Keratinocyte (primary cell): Measurements from ENCODE around the gene COL16A1. TPM values are rescaled to one million over a fixed set of nuclear protein-coding genes. Genes with fewer than 3 reads are reported as not detected.

ENCODE experiments used
- DNase-seq: peaks from one replicate; pipeline ENCODE4 v3.0.0-alpha.2; 2011; ENCODE audit warnings: low read depth, missing footprints, low spot score
- FAIRE-seq: peaks from 2 replicates; lab custom pipeline; 2011; peaks lifted over from hg19 to GRCh38; lab: Jason Lieb, UNC
- H2AFZ ChIP-seq: 2 replicates; pipeline ENCODE4 v1.6.0; 2012; ENCODE audit warnings: low read length, control low read depth, inconsistent platforms; ENCODE audit not compliant: control insufficient read depth
- H3K27ac ChIP-seq: 2 replicates; pipeline ENCODE4 v1.5.1; 2011; ENCODE audit warnings: low read length; ENCODE audit not compliant: control insufficient read depth, insufficient read depth
- H3K27me3 ChIP-seq: 3 replicates; pipeline ENCODE4 v1.6.0; 2011; ENCODE audit warnings: low read length; ENCODE audit not compliant: control insufficient read depth, insufficient read depth; ENCODE audit errors: extremely low read depth
- H3K36me3 ChIP-seq, 2 experiments: 2 replicates in 1 of 2; 3 replicates in 1 of 2; pipeline ENCODE4 v1.5.1; 2011; ENCODE audit warnings: low read length in 2 of 2, mild to moderate bottlenecking in 1 of 2; ENCODE audit not compliant: control insufficient read depth in 2 of 2, insufficient read depth in 2 of 2; ENCODE audit errors: extremely low read depth in 1 of 2
- H3K4me1 ChIP-seq: 3 replicates; pipeline ENCODE4 v1.5.1; 2011; ENCODE audit warnings: low read length; ENCODE audit not compliant: control insufficient read depth, insufficient read depth; ENCODE audit errors: extremely low read depth
- H3K4me2 ChIP-seq: 3 replicates; pipeline ENCODE4 v1.6.0; 2011; ENCODE audit warnings: low read depth, low read length; ENCODE audit not compliant: control insufficient read depth, insufficient read depth; ENCODE audit errors: extremely low read depth
- H3K4me3 ChIP-seq, 3 experiments: fragments of 200-600 bp in 1 of 3; sonication (generic) in 1 of 3; 2 replicates in 2 of 3; 3 replicates in 1 of 3; pipeline ENCODE4 v1.5.1; 2011 to 2016; ENCODE audit warnings: low read length in 3 of 3, mild to moderate bottlenecking in 3 of 3, control low read depth in 2 of 3, inconsistent platforms in 1 of 3, low read depth in 1 of 3, mixed read lengths in 1 of 3, mixed run types in 1 of 3, moderate library complexity in 1 of 3; ENCODE audit not compliant: control insufficient read depth in 2 of 3, insufficient read depth in 2 of 3; ENCODE audit errors: extremely low read depth in 1 of 3
- H3K79me2 ChIP-seq: 2 replicates; pipeline ENCODE4 v1.6.0; 2012; ENCODE audit warnings: low read length; ENCODE audit not compliant: control insufficient read depth, insufficient read depth
- H3K9ac ChIP-seq: 3 replicates; pipeline ENCODE4 v1.6.0; 2011; ENCODE audit warnings: low read length; ENCODE audit not compliant: control insufficient read depth, insufficient read depth; ENCODE audit errors: extremely low read depth
- H3K9me1 ChIP-seq: 3 replicates; pipeline ENCODE4 v1.6.0; 2011; ENCODE audit warnings: low read length; ENCODE audit not compliant: control insufficient read depth, insufficient read depth; ENCODE audit errors: extremely low read depth
- H3K9me3 ChIP-seq: 2 replicates; pipeline ENCODE4 v1.5.1; 2012; ENCODE audit warnings: low read depth, low read length; ENCODE audit not compliant: control insufficient read depth
- H4K20me1 ChIP-seq: 3 replicates; pipeline ENCODE4 v1.6.0; 2011; ENCODE audit warnings: low read length; ENCODE audit not compliant: control insufficient read depth, insufficient read depth; ENCODE audit errors: extremely low read depth
- CTCF ChIP-seq, 3 experiments: IDR thresholded peaks in 1 of 3; conservative IDR thresholded peaks in 1 of 3; optimal IDR thresholded peaks in 1 of 3; 2 replicates in 2 of 3; 3 replicates in 1 of 3; pipeline versions ENCODE3 to v1.5.1; 2011; ENCODE audit warnings: low read length in 3 of 3, mild to moderate bottlenecking in 3 of 3, moderate library complexity in 2 of 3, control low read depth in 1 of 3, inconsistent platforms in 1 of 3; ENCODE audit not compliant: insufficient read depth in 2 of 3; ENCODE audit errors: extremely low read depth in 1 of 3
- EZH2 ChIP-seq: IDR thresholded peaks from one replicate; pipeline ENCODE4 v1.6.1; 2012; ENCODE audit warnings: inconsistent platforms, mild to moderate bottlenecking, low read length, moderate library complexity
- dilution Hi-C: fragments of 300-500 bp; cut with MboI; formaldehyde crosslinking; loops from one replicate; pipeline ENCODE4 v1.7.0; 2020; ENCODE audit warnings: low sequenced_read_pairs; ENCODE audit not compliant: extremely low pct_ligation_motif_present
- polyA plus RNA-seq, 5 experiments: library from polyadenylated mRNA; depleted of rRNA in 3 of 5; stranded (reverse) in 3 of 5; stranded (forward) in 1 of 5; unstranded in 1 of 5; fragments of >200 nt; gene quantifications; 1 replicate in 1 of 5; 2 replicates in 3 of 5; 3 replicates in 1 of 5; pipeline versions ENCODE4 v1.2.1 to v1.2.3, GENCODE V29; 2011 to 2012; ENCODE audit warnings: missing spikeins in 2 of 5, low read depth in 1 of 5, low replicate concordance in 1 of 5

The COL16A1 gene
- polyA plus RNA-seq, 1 donor (not counting 4 experiments of a cell fraction or from before 2014, with no cell fraction given) = 43.4 TPM

GRCh38 chr1:31712068-31712467, 8.3 kb upstream of the COL16A1 start:
- H2AFZ ChIP-seq = no peak overlapping the region
- no peaks in the 10 kb centered on the region for H3K9me1 ChIP-seq
- no peaks in the 10 kb centered on the region for H4K20me1 ChIP-seq
- TF ChIP-seq CTCF (optimal IDR thresholded peaks at IDR 0.05 in 1 of 3, IDR thresholded peaks at IDR 0.05 in 1 of 3, conservative IDR thresholded peaks at IDR 0.05 in 1 of 3; ENCODE audit: extremely low read depth in 1 of 3, insufficient read depth in 2 of 3, low read length in 3 of 3) = no peak
- no peak for TF ChIP-seq EZH2
- H3K27ac ChIP-seq = no peak overlapping the region
- H3K9ac ChIP-seq = no peak overlapping the region
- no peak overlapping the region for H3K4me3 ChIP-seq
- no peaks in the 10 kb centered on the region for H3K36me3 ChIP-seq
- no peak for DNase-seq
- H3K79me2 ChIP-seq = no peaks in the 10 kb centered on the region
- peaks cover 25% of the 10 kb centered on the region for H3K4me1 ChIP-seq
- no peaks in the 10 kb centered on the region for H3K27me3 ChIP-seq
- dilution Hi-C loops = no loop called here
- FAIRE-seq = no peak
- H3K4me2 ChIP-seq = peak overlapping the region; percentile 22
- H3K9me3 ChIP-seq = no peaks in the 10 kb centered on the region

DNA sequence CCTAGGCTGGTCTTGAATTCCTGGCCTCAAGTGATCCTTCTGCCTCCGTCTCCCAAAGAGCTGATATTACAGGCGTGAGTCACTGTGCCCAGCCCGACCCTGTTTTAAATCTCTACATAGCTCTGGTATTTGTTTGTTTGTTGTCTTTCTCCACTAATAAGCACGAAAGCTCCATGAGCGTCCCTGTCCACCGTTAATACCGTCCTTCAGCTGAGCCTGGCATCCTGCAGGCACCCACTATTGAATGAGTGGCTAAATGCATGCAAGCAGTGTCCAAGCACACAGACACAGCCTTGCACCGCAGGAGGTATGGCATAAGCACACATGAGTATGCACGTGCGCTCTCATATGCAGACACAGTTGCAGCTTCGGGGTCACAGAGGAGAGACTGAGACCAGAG, 4.5 kb upstream of the COL16A1 start:
- Histone ChIP-seq H2AFZ (no peak overlapping the region), H3K9me1 (no peaks in the 10 kb centered on the region), H3K9ac (no peak overlapping the region), H3K36me3 (no peaks in the 10 kb centered on the region), H3K4me1 (peaks cover 30% of the 10 kb centered on the region), H3K4me3 (no peak overlapping the region), H3K9me3 (no peaks in the 10 kb centered on the region), H3K27me3 (no peaks in the 10 kb centered on the region), H3K27ac (no peak overlapping the region), H4K20me1 (no peaks in the 10 kb centered on the region), H3K4me2 (no peak overlapping the region), H3K79me2 (peaks cover 3% of the 10 kb centered on the region)
- FAIRE-seq = no peak
- dilution Hi-C loops = no loop called here
- TF ChIP-seq EZH2 (no peak), CTCF (optimal IDR thresholded peaks at IDR 0.05 in 1 of 3, IDR thresholded peaks at IDR 0.05 in 1 of 3, conservative IDR thresholded peaks at IDR 0.05 in 1 of 3; ENCODE audit: extremely low read depth in 1 of 3, insufficient read depth in 2 of 3, low read length in 3 of 3) (no peak)
- DNase-seq = no peak
